Measurements from ENCODE around the gene ITFG2. TPM values are rescaled to one million over a fixed set of nuclear protein-coding genes. Genes with fewer than 3 reads are reported as not detected.

The ITFG2 gene
- total RNA-seq, 2 donors from 2014 or later, result 33.8 to 38.4 TPM

DNA sequence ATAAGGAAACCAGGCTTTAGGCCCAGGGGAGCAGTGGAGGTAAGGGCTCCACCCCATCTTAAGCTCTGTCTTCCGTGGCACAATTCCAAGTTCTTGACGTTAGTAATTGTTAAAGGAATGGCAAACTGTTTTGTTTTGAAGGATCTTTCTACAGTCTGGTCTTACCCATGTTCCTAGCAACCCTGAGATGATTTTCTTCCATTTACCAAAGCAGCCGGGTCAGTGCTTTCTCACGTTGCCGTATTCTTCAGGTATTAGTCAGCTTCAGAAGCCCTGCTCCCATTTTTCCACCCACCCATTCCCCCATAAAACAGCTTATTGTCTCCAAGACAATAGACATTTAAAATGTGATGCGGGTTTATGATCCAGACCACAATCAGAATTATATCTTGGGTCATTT, 12.1 kb downstream of the ITFG2 start:
- Histone ChIP-seq H3K4me3 (no peak overlapping the region), H3K9me3 (no peaks in the 10 kb centered on the region), H3K36me3 (peaks cover 67% of the 10 kb centered on the region), H3K27ac (no peak overlapping the region), H3K4me1 (ENCODE audit: control insufficient read depth in 1 of 2, low read depth in 2 of 2) (no peaks in the 10 kb centered on the region), H3K27me3 (replicated peaks; ENCODE audit: insufficient read depth) (no peaks in the 10 kb centered on the region)
- ATAC-seq (ENCODE audit: insufficient number of reproducible peaks, low FRiP score, low read depth) (no peak), DNase-seq (ENCODE audit: low spot score) (no peak)
- TF ChIP-seq, protein P1, sequence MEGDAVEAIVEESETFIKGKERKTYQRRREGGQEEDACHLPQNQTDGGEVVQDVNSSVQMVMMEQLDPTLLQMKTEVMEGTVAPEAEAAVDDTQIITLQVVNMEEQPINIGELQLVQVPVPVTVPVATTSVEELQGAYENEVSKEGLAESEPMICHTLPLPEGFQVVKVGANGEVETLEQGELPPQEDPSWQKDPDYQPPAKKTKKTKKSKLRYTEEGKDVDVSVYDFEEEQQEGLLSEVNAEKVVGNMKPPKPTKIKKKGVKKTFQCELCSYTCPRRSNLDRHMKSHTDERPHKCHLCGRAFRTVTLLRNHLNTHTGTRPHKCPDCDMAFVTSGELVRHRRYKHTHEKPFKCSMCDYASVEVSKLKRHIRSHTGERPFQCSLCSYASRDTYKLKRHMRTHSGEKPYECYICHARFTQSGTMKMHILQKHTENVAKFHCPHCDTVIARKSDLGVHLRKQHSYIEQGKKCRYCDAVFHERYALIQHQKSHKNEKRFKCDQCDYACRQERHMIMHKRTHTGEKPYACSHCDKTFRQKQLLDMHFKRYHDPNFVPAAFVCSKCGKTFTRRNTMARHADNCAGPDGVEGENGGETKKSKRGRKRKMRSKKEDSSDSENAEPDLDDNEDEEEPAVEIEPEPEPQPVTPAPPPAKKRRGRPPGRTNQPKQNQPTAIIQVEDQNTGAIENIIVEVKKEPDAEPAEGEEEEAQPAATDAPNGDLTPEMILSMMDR (IDR thresholded peaks at IDR 0.05), result no peak

DNA sequence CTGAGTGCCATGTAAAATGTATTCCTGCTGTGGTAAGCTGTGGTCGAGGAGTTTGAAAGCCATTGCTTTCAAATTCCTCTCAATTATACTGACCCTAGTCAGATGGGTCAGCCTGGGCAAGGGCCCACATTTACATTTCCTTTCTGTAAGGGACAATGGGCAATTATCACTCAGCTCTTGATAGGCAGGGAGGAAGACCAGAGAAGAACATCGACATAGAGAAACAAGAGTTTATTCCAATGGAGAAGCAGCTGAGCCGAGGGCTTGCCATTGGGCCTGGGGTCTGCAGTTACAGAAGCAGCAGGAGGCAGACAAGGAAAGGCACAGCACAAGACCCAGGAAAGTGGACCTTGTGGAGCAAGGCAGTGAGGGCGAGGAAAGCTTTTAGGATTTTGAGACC, 12.7 kb downstream of the ITFG2 start:
- ATAC-seq (ENCODE audit: insufficient number of reproducible peaks, low FRiP score, low read depth) (no peak), DNase-seq (ENCODE audit: low spot score) (no peak)
- no peak overlapping the region for H3K27ac ChIP-seq
- no peaks in the 10 kb centered on the region for H3K27me3 ChIP-seq (replicated peaks; ENCODE audit: insufficient read depth)
- no peaks in the 10 kb centered on the region for H3K9me3 ChIP-seq
- no peak overlapping the region for H3K4me3 ChIP-seq
- H3K4me1 ChIP-seq (ENCODE audit: control insufficient read depth in 1 of 2, low read depth in 2 of 2), result no peaks in the 10 kb centered on the region
- H3K36me3 ChIP-seq, result peaks cover 62% of the 10 kb centered on the region
- TF ChIP-seq, protein P1 (IDR thresholded peaks at IDR 0.05), result no peak

DNA sequence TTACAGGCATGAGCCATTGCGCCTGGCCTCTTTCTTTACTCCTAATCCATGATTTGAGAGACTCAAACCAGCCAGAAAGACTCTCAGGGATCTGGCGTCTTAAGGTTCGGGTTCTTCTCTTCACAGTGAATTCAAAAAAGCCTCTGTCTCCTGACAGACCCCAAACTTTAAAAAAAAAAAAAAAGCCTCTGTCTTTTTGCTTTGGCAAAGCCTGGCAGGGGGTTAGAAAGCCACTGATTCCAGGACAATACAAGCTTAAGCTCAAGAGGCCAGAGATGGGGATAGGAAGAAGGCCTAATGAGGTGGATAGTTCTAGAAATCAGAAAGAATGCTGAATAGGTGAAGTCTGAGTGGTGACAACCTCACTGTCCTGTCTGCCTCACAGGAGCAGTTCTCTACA, 13.6 kb downstream of the ITFG2 start:
- DNase-seq (ENCODE audit: low spot score) (no peak), ATAC-seq (ENCODE audit: insufficient number of reproducible peaks, low FRiP score, low read depth) (no peak)
- no peaks in the 10 kb centered on the region for H3K9me3 ChIP-seq
- H3K4me1 ChIP-seq (ENCODE audit: control insufficient read depth in 1 of 2, low read depth in 2 of 2), result no peaks in the 10 kb centered on the region
- H3K27ac ChIP-seq, result no peak overlapping the region
- H3K36me3 ChIP-seq, result peaks cover 57% of the 10 kb centered on the region
- H3K27me3 ChIP-seq (replicated peaks; ENCODE audit: insufficient read depth), result no peaks in the 10 kb centered on the region
- TF ChIP-seq, protein P1 (IDR thresholded peaks at IDR 0.05), result no peak
- no peak overlapping the region for H3K4me3 ChIP-seq

GRCh38 chr12:2826721-2827515, 14.4 kb downstream of the ITFG2 start:
- H3K4me1 ChIP-seq (ENCODE audit: control insufficient read depth in 1 of 2, low read depth in 2 of 2), result no peaks in the 10 kb centered on the region
- H3K9me3 ChIP-seq, result no peaks in the 10 kb centered on the region
- TF ChIP-seq, protein P1 (IDR thresholded peaks at IDR 0.05), result no peak
- no peak overlapping the region for H3K4me3 ChIP-seq
- peaks cover 49% of the 10 kb centered on the region for H3K36me3 ChIP-seq
- ATAC-seq (ENCODE audit: insufficient number of reproducible peaks, low FRiP score, low read depth), result no peak
- H3K27ac ChIP-seq, result no peak overlapping the region
- DNase-seq (ENCODE audit: low spot score), result no peak
- no peaks in the 10 kb centered on the region for H3K27me3 ChIP-seq (replicated peaks; ENCODE audit: insufficient read depth)

GRCh38 chr12:2829275-2829674, 16.8 kb downstream of the ITFG2 start:
- peaks cover 27% of the 10 kb centered on the region for H3K36me3 ChIP-seq
- TF ChIP-seq, protein P1 (IDR thresholded peaks at IDR 0.05), result no peak

More at GRCh38 chr12:2829275-2829674, 16.8 kb downstream of the ITFG2 start:
- DNase-seq (ENCODE audit: low spot score), result no peak
- H3K9me3 ChIP-seq, result no peaks in the 10 kb centered on the region
- H3K4me3 ChIP-seq, result no peak overlapping the region
- peaks cover 0 to 10% of the 10 kb centered on the region in 2 donors for H3K4me1 ChIP-seq (ENCODE audit: control insufficient read depth in 1 of 2, low read depth in 2 of 2)
- no peaks in the 10 kb centered on the region for H3K27me3 ChIP-seq (replicated peaks; ENCODE audit: insufficient read depth)
- H3K27ac ChIP-seq, result no peak overlapping the region
- no peak for ATAC-seq (ENCODE audit: insufficient number of reproducible peaks, low FRiP score, low read depth)

All from thoracic aorta (tissue), 2 donors.